HepG2 (cell line): Measurements from ENCODE around the gene ARFGAP1. TPM values are rescaled to one million over a fixed set of nuclear protein-coding genes. Genes with fewer than 3 reads are reported as not detected.

ENCODE experiments used
- ATRX ChIP-seq: sonication (generic); formaldehyde crosslinking; IDR thresholded peaks from 2 replicates; pipeline ENCODE4 v1.4.0; 2020; ENCODE audit warnings: missing genetic modification reagents, borderline replicate concordance
- FOXC1 ChIP-seq: sonication (generic); formaldehyde crosslinking; IDR thresholded peaks from 2 replicates; pipeline ENCODE4 v1.8.0; 2022; ENCODE audit warnings: mild to moderate bottlenecking, missing genetic modification reagents, borderline replicate concordance
- HMGXB4 ChIP-seq, 2 experiments: sonication (generic) in 1 of 2; formaldehyde crosslinking in 1 of 2; IDR thresholded peaks; 2 replicates each; pipeline versions ENCODE4 v1.4.0 to v1.6.1; 2018 to 2020; ENCODE audit warnings: missing genetic modification reagents in 2 of 2, borderline replicate concordance in 1 of 2, low read depth in 1 of 2, mild to moderate bottlenecking in 1 of 2, missing biosample characterization in 1 of 2
- KLF12 ChIP-seq: sonication (generic); formaldehyde crosslinking; IDR thresholded peaks from 2 replicates; pipeline ENCODE4 v1.4.0; 2020; ENCODE audit warnings: missing genetic modification reagents, borderline replicate concordance
- NFE2 ChIP-seq: sonication (generic); formaldehyde crosslinking; IDR thresholded peaks from 2 replicates; pipeline ENCODE4 v1.4.0; 2020; ENCODE audit warnings: missing genetic modification reagents
- PITX1 ChIP-seq: sonication (generic); formaldehyde crosslinking; IDR thresholded peaks from 2 replicates; pipeline ENCODE4 v1.5.1; 2020; ENCODE audit warnings: mild to moderate bottlenecking, missing genetic modification reagents
- SAFB2 ChIP-seq: sonication (generic); formaldehyde crosslinking; IDR thresholded peaks from 2 replicates; pipeline ENCODE4 v1.5.1; 2020; ENCODE audit warnings: missing genetic modification reagents, low read depth, mild to moderate bottlenecking, borderline replicate concordance
- SRY ChIP-seq: sonication (generic); formaldehyde crosslinking; IDR thresholded peaks from 2 replicates; pipeline ENCODE4 v1.8.0; 2022; ENCODE audit warnings: mild to moderate bottlenecking, missing genetic modification reagents
- TOPORS ChIP-seq: sonication (generic); formaldehyde crosslinking; IDR thresholded peaks from 2 replicates; pipeline ENCODE4 v1.8.0; 2023; ENCODE audit warnings: mild to moderate bottlenecking, missing genetic modification reagents
- TRIM24 ChIP-seq: sonication (generic); formaldehyde crosslinking; IDR thresholded peaks from 2 replicates; pipeline ENCODE4 v1.8.0; 2022; ENCODE audit warnings: mild to moderate bottlenecking, missing genetic modification reagents
- ZBTB38 ChIP-seq: sonication (generic); formaldehyde crosslinking; IDR thresholded peaks from 2 replicates; pipeline ENCODE4 v1.5.1; 2020; ENCODE audit warnings: mild to moderate bottlenecking, missing genetic modification reagents
- ZFP41 ChIP-seq: sonication (generic); formaldehyde crosslinking; IDR thresholded peaks from 2 replicates; pipeline ENCODE4 v1.4.0; 2020; ENCODE audit warnings: mild to moderate bottlenecking, missing genetic modification reagents, borderline replicate concordance
- ZNF142 ChIP-seq: sonication (generic); formaldehyde crosslinking; IDR thresholded peaks from 2 replicates; pipeline ENCODE4 v1.4.0; 2020; ENCODE audit warnings: missing genetic modification reagents
- ZNF20 ChIP-seq: sonication (generic); formaldehyde crosslinking; IDR thresholded peaks from 2 replicates; pipeline ENCODE4 v1.4.0; 2020; ENCODE audit warnings: mild to moderate bottlenecking, moderate library complexity, missing genetic modification reagents
- ZNF30 ChIP-seq: sonication (generic); formaldehyde crosslinking; IDR thresholded peaks from 2 replicates; pipeline ENCODE4 v1.5.0; 2020; ENCODE audit warnings: mild to moderate bottlenecking, missing genetic modification reagents
- ZNF737 ChIP-seq: sonication (generic); formaldehyde crosslinking; IDR thresholded peaks from 2 replicates; pipeline ENCODE4 v1.5.0; 2020; ENCODE audit warnings: missing genetic modification reagents, mild to moderate bottlenecking, borderline replicate concordance
- ZNF784 ChIP-seq: sonication (generic); formaldehyde crosslinking; IDR thresholded peaks from 2 replicates; pipeline ENCODE4 v1.5.1; 2020; ENCODE audit warnings: missing genetic modification reagents, mild to moderate bottlenecking, borderline replicate concordance
- ZUFSP ChIP-seq: sonication (generic); formaldehyde crosslinking; IDR thresholded peaks from 2 replicates; pipeline ENCODE4 v1.9.0; 2021; ENCODE audit warnings: missing genetic modification reagents, mild to moderate bottlenecking, borderline replicate concordance
- polyA plus RNA-seq, 8 experiments: library from polyadenylated mRNA; depleted of rRNA in 3 of 8; stranded (reverse) in 7 of 8; unstranded in 1 of 8; fragments of >200 nt; fragmentation: Illumina TruSeq in 4 of 8; extraction: Trizol in 4 of 8; gene quantifications; 2 replicates each; pipeline versions ENCODE4 v1.2.1 to v1.2.3, GENCODE V29; 2011 to 2016; ENCODE audit warnings: low read depth in 4 of 8, missing spikeins in 1 of 8, mixed read lengths in 1 of 8; ENCODE audit not compliant: insufficient read depth in 1 of 8
- total RNA-seq, 5 experiments: library from RNA; depleted of rRNA; stranded (reverse); fragments of >200 nt; fragmentation: Illumina TruSeq; extraction: Trizol; gene quantifications; 2 replicates each; pipeline ENCODE4 v1.2.3, GENCODE V29; 2016; ENCODE audit warnings: low read depth in 1 of 5

The ARFGAP1 gene
- total and polyA plus RNA-seq, 2 of the 13 experiments (the other 11 are each of a cell fraction or from before 2014, with no cell fraction given) = 132 TPM

GRCh38 chr20:63290677-63291472, 18.3 kb downstream of the ARFGAP1 start (continued):
- no peak for TF ChIP-seq ZNF784 (CRISPR knock-in tag)
- no peak for TF ChIP-seq PITX1 (CRISPR knock-in tag)
- TF ChIP-seq ZNF142 (CRISPR knock-in tag) = 0 out of 2 replicates have a peak, but pooled peaks have one; percentile 43
- TF ChIP-seq HMGXB4 (CRISPR knock-in tag; IDR thresholded peaks at IDR 0.05; ENCODE audit: borderline replicate concordance in 1 of 2, low read depth in 1 of 2) = 0 out of 4 replicates have a peak, but pooled peaks of 1 of the 2 experiments have one; percentile 24
- TF ChIP-seq TOPORS (CRISPR knock-in tag) = no peak
- TF ChIP-seq ZNF30 (CRISPR knock-in tag) = no peak
- no peak for TF ChIP-seq ATRX (CRISPR knock-in tag)
- no peak for TF ChIP-seq ZUFSP (CRISPR knock-in tag)
- no peak for TF ChIP-seq NFE2
- no peak for TF ChIP-seq SAFB2 (CRISPR knock-in tag)
- peak; percentile 60; the same call in 1 of the 2 replicates for TF ChIP-seq ZFP41 (CRISPR knock-in tag)
- TF ChIP-seq ZBTB38 = no peak
- TF ChIP-seq TRIM24 (CRISPR knock-in tag) = no peak
- peak; percentile 79; the same call in 1 of the 2 replicates for TF ChIP-seq SRY
- no peak for TF ChIP-seq ZNF20 (CRISPR knock-in tag)
- TF ChIP-seq ZNF737 (CRISPR knock-in tag) = 0 out of 2 replicates have a peak, but pooled peaks have one; percentile 89
- no peak; the same call in 1 of the 2 replicates for TF ChIP-seq KLF12
- peak; percentile 83; the same call in 1 of the 2 replicates for TF ChIP-seq FOXC1 (CRISPR knock-in tag)
